GM15510 (cell line): ENCODE data around the gene BAG3.

Source experiments
- POLR2A ChIP-seq: IDR thresholded peaks from 3 replicates; pipeline ENCODE4 v1.6.1; 2011; ENCODE audit warnings: borderline replicate concordance; ENCODE audit not compliant: insufficient read length; ENCODE audit errors: extremely low read depth

The BAG3 gene

GRCh38 chr10:119630300-119630699 lies 20.9 kb upstream of the BAG3 start:
- no peak for TF ChIP-seq POLR2A

DNA sequence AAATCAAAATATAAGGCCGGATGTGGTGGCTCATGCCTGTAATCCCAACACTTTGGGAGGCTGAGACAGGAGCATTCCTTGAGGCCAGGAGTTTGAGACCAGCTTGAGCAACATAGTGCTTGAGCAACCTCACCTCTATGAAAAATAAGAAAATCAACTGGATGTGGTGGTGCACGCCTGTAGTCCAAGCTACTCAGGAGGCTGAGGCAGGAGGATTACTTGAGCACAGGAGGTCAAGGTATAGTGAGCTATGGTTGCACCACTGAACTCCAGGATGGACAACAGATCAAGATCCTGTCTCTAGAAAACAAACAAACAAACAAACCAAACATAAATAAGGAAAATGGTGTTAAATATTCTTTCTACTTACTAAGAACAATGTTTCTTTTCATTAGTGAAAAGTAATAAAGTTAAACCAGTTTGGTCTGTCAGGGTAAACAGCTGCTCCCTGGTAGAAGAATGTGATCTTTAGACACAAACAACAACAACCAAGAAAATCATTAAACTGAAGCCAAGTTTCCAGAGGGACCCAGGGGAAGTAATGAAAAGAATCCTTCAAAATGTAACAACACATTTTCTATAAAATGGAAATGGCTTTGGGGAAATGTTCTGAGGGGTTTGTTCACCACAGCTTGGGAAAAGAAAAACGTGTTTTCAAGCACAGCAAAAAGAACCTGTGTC lies 17.5 kb upstream of the BAG3 start:
- no peak for TF ChIP-seq POLR2A

- no peak for TF ChIP-seq POLR2A
These were observed 17.0 kb upstream of the BAG3 start for GRCh38 chr10:119634219-119634544.

DNA sequence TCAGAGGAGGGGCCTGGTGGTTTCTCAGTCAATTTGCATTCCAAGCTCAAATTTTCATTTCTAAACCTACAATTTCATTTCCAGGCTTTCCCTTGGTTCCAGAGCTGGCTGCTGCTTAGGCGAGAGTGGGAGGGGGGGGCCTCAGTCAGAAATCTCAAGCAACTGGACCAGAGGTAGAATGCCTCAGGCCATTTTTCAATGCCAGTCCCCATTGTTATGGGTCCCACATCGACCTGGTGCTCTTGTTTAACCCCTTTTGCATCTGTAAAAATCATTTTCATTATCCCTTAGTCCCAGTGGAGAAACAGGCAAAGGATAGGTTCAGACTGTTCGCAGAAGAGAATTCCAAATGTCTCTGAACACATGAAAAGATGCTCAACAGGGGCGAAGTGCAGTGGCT lies 13.5 kb upstream of the BAG3 start:
- TF ChIP-seq POLR2A: no peak

DNA sequence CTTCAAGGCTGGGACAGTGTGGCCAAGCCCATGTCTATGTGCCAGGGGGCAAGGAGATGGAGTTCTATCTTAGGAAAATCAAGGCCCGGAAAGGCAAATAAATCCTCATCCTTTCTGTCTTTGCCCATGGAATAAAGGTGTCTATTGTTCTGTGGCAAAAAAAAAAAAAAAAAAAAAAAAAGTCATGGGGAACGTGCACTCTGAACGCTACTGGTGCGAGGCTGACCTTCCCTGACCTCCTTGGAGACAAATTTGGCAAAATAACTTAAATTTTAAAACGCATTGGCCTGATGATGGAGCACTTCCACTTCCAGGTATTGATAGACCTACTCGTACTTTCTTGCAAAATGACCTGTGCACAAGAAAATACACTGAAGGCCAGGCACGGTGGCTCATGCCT lies 12.2 kb upstream of the BAG3 start:
- no peak for TF ChIP-seq POLR2A

- TF ChIP-seq POLR2A: no peak
These were observed 10.8 kb upstream of the BAG3 start for GRCh38 chr10:119640384-119640783.

GRCh38 chr10:119640875-119641526 lies 10.2 kb upstream of the BAG3 start:
- TF ChIP-seq POLR2A: no peak

- no peak for TF ChIP-seq POLR2A
These were observed 8.5 kb upstream of the BAG3 start for GRCh38 chr10:119642556-119643111.

DNA sequence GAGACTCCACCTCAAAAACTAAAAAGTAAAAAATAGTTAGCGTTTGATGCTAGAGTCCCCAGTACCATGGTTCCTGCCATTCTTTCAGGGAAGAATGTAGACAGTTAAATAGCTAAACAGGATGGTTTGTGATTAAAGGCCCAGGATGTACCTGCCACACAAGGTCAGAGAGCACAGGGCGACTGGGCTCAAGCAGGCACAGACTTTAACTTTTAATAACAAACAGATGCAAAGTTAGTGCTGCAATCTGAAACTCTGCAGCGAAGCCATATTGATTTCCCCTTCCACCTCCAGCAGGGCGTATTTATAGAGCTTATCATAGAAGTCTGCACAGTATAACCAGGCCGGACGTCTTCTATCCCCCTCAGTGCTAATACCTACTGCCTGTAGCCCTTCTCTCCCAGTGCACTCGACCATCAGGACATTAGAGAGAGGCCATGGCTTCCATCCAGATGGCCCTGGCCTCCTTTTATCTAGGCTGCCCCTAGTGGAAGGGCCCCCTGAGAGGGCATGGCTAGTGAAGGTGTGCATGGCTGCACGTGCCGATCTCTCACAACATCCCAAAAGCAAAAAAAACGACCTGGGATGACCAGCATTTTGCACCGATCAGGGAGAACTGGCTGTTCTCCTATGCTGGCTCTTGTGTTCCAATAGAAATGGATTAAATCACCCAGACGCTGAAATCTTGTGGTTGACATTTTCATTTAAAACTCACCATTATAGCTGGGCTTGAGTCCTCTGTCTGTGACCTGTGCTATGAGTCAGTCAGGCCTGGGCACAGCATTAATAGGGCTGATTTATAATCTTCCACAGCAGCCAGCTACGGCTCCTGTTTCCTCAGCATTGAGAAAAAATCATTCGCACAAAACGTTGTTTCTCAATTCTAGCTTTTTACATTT lies 7.6 kb upstream of the BAG3 start:
- no peak for TF ChIP-seq POLR2A

- no peak for TF ChIP-seq POLR2A
These were observed 6.9 kb upstream of the BAG3 start for GRCh38 chr10:119644205-119644814.

- no peak for TF ChIP-seq POLR2A
These were observed 6.2 kb upstream of the BAG3 start for GRCh38 chr10:119644994-119645393.

DNA sequence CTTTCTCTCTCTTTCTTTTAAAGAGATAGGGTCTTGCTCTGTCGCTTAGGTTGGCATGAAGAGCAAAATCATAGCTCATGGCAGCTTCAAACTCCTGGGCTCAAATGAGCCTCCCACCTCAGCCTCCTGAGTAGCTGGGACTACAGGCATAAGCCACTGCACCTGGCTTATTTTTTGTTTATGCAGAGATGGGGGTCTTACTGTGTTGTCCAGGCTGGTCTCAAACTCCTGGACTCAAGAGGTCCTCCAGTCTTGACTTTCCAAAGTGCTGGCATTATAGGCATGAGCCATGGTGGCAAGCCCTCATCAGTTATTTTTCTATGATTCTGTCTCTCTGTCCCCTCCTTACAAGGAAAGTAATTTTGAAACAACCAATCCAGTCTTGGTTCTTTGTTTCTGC lies 1.1 kb upstream of the BAG3 start:
- TF ChIP-seq POLR2A: no peak

- TF ChIP-seq POLR2A: no peak
These were observed 557 bp downstream of the BAG3 start for GRCh38 chr10:119651514-119652360.

DNA sequence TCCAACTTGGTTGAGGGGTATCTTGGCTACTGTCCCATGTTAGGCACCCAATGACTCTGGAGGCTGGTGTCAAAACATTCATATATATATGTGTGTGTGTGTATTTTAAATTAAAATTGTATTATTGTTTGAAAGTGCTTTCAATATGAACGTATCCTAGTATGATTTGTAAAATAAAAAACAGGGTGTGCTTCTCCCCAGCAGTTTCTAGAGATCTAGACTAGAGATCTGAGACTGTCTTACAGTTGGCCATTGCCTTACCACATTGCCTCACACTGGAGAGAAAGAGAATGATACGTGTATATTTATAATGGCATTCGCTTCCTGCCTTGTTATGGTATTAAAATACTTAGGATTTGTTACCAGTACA lies 1.2 kb downstream of the BAG3 start:
- TF ChIP-seq POLR2A: no peak

GRCh38 chr10:119653209-119653608 lies 2.0 kb downstream of the BAG3 start:
- TF ChIP-seq POLR2A: no peak

DNA sequence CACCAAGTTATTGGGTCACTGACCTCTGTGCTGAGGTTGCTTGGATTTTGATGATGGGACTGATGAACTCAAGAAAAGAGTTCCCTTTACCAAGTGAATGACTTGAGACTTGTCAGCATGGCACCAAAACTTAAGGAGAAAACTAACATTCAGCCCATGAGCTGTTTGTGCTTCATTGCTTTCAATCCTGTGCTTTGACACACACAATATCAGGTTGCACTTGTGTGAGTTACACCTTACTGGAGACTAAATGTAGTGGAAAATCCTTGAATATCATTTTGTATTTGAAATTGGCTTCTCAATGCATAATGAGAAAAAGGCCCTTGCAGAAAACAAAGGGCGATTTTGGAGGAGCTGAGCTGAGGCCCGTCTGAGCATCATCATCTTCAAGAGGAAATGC lies 2.7 kb downstream of the BAG3 start:
- no peak for TF ChIP-seq POLR2A
